GM13976 (cell line): Measurements from ENCODE around the gene ACACA.

Source experiments
- DNase-seq: peaks from one replicate; pipeline ENCODE4 v3.0.0; 2012; ENCODE audit warnings: low spot score
- CTCF ChIP-seq: IDR thresholded peaks from 2 replicates; pipeline ENCODE4 v1.5.1; 2012; ENCODE audit warnings: borderline replicate concordance, mild to moderate bottlenecking; ENCODE audit not compliant: insufficient read depth; ENCODE audit errors: extremely low read depth, missing control alignments, control extremely low read depth
- in situ Hi-C: fragments of 300-500 bp; cut with MboI; formaldehyde crosslinking; loops from one replicate; pipeline ENCODE4 v1.12.0; 2022; ENCODE audit warnings: low sequenced_read_pairs, mixed read lengths, inconsistent platforms; ENCODE audit not compliant: unreplicated experiment

Gene ACACA

GRCh38 chr17:37060094-37060493 lies 346.5 kb downstream of the ACACA start:
- no peak for TF ChIP-seq CTCF
- DNase-seq = no peak
- in situ Hi-C loops = loop anchor here (25.0 kb wide), 1 partner anchor 423 kb away; no protein-coding TSS in a partner anchor

- no peak for DNase-seq
- TF ChIP-seq CTCF = no peak
- in situ Hi-C loops = loop anchor here (25.0 kb wide), 1 partner anchor 422 kb away; no protein-coding TSS in a partner anchor
Observed at GRCh38 chr17:37059493-37059892, 347.1 kb downstream of the ACACA start.

- in situ Hi-C loops = loop anchor here (25.0 kb wide), 1 partner anchor 419 kb away; no protein-coding TSS in a partner anchor
- no peak for TF ChIP-seq CTCF
- DNase-seq = no peak
Observed at GRCh38 chr17:37056622-37057021, 350.0 kb downstream of the ACACA start.

- in situ Hi-C loops = loop anchor here (25.0 kb wide), 1 partner anchor 418 kb away; no protein-coding TSS in a partner anchor
- TF ChIP-seq CTCF = no peak
- no peak for DNase-seq
Observed at GRCh38 chr17:37054894-37055293, 351.7 kb downstream of the ACACA start.

GRCh38 chr17:37052450-37052849 lies 354.2 kb downstream of the ACACA start:
- DNase-seq = no peak
- in situ Hi-C loops = loop anchor here (25.0 kb wide), 1 partner anchor 415 kb away; no protein-coding TSS in a partner anchor
- no peak for TF ChIP-seq CTCF

- in situ Hi-C loops = loop anchor here (25.0 kb wide), 1 partner anchor 415 kb away; no protein-coding TSS in a partner anchor
- no peak for DNase-seq
- TF ChIP-seq CTCF = no peak
Observed at GRCh38 chr17:37051833-37052232, 354.8 kb downstream of the ACACA start.

GRCh38 chr17:37051381-37051780 lies 355.3 kb downstream of the ACACA start:
- in situ Hi-C loops = loop anchor here (25.0 kb wide), 1 partner anchor 414 kb away; no protein-coding TSS in a partner anchor
- TF ChIP-seq CTCF = no peak
- no peak for DNase-seq
